ENCODE results near the gene CBL.

CBL gene

DNA sequence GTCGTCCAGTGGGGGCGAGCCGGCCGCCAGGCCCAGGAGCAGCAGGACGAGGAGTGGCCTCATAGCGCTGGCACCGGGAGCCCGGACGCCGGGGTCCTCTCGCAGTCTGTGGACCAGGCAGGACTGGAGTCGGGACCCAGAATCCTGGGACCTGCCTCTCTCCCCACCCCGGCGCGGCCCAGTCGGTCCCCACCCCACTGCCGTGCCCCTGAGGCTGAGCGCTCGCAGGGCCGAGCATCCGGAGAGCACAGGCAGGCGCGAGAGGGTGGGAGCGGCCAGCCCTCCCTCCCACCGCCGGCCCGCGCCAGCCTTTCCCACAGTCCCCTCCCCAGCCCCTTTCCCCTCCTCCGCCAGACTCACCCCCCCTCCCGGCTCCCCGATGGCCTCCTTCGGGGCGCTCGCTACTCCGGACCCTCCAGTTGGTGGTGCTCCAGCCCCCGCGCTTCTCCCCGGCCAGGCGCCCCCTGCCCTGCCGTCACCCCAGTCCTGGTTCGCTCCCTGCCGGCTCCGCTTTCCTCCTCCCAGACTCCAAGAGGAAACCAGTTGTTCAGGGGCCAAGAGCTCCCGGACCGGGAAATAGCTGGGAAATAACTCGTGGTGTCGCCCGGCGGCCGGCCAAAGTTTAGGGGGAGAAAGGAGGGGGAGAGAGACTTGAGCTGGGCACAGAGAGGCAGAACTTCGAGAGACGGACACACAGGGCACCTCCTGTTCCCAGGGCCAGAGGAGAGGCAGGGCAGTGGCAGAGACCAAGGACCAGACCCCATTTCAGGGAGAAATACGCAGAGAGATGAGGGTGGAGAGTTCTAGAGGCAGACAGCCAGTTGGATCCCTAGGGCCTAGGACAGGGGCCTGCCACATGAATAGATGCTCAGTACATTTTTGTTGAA, 134.4 kb downstream of the CBL start, which contains the start of gene C1QTNF5:
Gene C1QTNF5, minus strand, starts transcription at position 549 of the 887 bp plus-strand sequence. Its CDS starts 486 bp downstream, at position 63.
- in situ Hi-C loops (cut with MboI; ENCODE audit: low pct_unique_long_range_greater_than_20kb, low sequenced_read_pairs, unreplicated experiment): no loop called here
- TF ChIP-seq, protein P1, sequence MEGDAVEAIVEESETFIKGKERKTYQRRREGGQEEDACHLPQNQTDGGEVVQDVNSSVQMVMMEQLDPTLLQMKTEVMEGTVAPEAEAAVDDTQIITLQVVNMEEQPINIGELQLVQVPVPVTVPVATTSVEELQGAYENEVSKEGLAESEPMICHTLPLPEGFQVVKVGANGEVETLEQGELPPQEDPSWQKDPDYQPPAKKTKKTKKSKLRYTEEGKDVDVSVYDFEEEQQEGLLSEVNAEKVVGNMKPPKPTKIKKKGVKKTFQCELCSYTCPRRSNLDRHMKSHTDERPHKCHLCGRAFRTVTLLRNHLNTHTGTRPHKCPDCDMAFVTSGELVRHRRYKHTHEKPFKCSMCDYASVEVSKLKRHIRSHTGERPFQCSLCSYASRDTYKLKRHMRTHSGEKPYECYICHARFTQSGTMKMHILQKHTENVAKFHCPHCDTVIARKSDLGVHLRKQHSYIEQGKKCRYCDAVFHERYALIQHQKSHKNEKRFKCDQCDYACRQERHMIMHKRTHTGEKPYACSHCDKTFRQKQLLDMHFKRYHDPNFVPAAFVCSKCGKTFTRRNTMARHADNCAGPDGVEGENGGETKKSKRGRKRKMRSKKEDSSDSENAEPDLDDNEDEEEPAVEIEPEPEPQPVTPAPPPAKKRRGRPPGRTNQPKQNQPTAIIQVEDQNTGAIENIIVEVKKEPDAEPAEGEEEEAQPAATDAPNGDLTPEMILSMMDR (IDR thresholded peaks at IDR 0.05; ENCODE audit: extremely low read depth, insufficient read depth, missing control alignments): no peak
- DNase-seq (ENCODE audit: low spot score): no peak

DNA sequence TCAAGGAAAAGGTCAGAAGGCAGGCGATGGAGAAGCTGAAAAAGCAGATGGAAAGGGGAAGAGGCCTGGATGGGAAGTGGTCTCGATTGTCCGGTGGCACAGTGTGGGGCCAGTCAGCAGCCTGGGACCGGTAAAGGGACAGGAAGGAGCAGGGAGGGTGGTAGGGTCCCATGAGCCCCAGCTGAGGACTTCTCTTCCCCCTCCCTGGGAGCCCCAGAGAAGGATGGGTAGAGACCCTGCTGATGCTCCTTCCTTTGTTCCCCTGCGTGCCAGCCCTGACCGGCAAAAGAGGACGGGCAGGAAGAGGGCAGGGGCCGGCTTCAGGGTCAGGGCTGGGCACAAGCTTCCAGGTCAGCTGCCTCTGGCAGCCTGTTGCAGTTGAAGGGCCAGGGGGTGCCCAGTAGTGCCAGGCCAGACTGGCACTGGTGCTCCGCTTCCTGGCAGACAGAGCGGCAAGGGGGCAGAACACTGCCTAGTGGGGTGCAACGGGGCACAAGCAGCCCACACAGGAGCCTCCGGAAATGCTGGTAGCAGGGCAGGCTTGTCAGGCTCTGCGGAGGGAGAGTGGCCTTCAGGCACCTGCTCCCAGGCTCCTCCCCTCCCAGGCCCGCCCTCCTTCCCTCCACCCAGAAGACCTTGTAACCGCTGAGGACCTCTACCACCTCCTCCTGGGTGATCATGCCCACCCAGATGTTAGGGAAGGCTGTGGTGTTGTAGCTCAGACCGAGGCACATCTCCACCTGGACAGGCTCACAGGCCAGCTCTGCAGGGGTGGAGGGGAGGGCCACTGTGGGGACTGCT, 135.3 kb downstream of the CBL start:
- no peak for DNase-seq (ENCODE audit: low spot score)
- TF ChIP-seq, protein P1 (IDR thresholded peaks at IDR 0.05; ENCODE audit: extremely low read depth, insufficient read depth, missing control alignments): no peak
- in situ Hi-C loops (cut with MboI; ENCODE audit: low pct_unique_long_range_greater_than_20kb, low sequenced_read_pairs, unreplicated experiment): no loop called here

DNA sequence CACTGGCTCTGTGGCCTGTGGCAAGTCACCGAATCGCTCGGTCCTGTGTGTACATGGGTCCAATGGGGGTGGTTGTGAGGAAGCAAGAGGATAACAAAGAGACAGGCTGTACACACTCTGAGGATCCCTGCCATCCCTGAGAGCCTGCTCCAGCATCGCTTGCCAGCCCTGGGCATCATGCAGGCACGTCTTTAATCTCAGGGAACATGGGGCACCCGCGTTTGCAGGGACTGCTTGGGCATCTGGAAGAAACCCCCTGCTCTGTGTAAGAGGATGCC, 135.8 kb downstream of the CBL start:
- in situ Hi-C loops (cut with MboI; ENCODE audit: low pct_unique_long_range_greater_than_20kb, low sequenced_read_pairs, unreplicated experiment): no loop called here
- DNase-seq (ENCODE audit: low spot score): no peak
- TF ChIP-seq, protein P1 (IDR thresholded peaks at IDR 0.05; ENCODE audit: extremely low read depth, insufficient read depth, missing control alignments): no peak

GRCh38 chr11:119342362-119343130, 136.4 kb downstream of the CBL start:
- in situ Hi-C loops (cut with MboI; ENCODE audit: low pct_unique_long_range_greater_than_20kb, low sequenced_read_pairs, unreplicated experiment): no loop called here
- TF ChIP-seq, protein P1 (IDR thresholded peaks at IDR 0.05; ENCODE audit: extremely low read depth, insufficient read depth, missing control alignments): no peak
- DNase-seq (ENCODE audit: low spot score): no peak

DNA sequence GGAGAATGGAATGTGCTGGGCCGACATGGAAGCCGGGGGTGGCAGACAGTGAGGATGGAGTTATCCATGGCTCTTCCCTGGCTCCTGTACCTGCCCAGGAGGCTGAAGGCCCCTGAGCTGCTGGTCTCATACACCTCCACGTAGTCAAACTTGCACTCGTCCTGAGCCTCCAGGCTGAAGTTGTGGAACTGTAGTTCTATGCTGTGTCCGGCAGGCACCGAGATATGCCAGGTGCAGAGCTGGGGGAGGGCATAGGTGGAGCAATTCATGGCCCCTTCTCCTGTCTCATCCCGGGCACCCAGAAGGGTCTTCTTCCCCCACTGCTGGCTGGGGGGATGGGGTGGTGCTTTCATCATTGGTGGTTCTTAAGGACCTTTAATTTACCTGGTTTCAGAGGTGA, 137.6 kb downstream of the CBL start:
- in situ Hi-C loops (cut with MboI; ENCODE audit: low pct_unique_long_range_greater_than_20kb, low sequenced_read_pairs, unreplicated experiment): no loop called here
- no peak for DNase-seq (ENCODE audit: low spot score)
- TF ChIP-seq, protein P1 (IDR thresholded peaks at IDR 0.05; ENCODE audit: extremely low read depth, insufficient read depth, missing control alignments): no peak

DNA sequence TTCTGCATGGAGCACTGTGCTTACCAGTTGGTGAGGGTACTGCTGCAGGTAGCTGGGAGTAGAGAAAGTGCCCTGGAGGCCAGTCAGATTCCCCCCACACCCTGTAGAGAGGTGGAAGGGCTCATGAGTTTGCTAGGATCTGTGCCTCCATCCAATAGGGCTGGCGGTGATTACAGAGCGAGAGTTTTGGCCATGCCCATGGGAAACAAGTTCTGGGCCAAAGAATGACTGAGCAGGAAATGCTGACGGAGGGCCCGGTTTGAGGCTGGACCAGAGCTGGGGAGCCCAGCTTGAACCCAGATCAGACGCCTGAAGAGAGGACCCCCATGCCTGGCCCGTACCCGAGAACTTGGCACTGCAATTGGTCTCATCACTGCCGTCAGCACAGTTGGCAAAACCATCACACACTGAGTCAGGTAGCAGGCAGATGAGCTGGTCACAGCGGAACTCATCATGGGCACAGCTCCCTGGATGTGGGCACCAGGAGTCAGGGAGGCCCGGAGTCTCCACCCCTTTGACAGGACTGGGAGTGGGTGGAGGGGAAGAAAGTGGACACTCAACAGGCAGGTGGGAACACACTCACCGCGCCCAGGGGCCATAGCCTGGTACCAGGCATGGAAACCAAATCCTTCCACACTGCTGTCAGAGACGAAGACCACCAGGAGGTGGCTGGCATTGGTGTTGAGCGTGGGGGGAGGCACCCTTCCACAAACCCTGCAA, 138.3 kb downstream of the CBL start:
- TF ChIP-seq, protein P1 (IDR thresholded peaks at IDR 0.05; ENCODE audit: extremely low read depth, insufficient read depth, missing control alignments): no peak
- in situ Hi-C loops (cut with MboI; ENCODE audit: low pct_unique_long_range_greater_than_20kb, low sequenced_read_pairs, unreplicated experiment): no loop called here
- no peak for DNase-seq (ENCODE audit: low spot score)

Data from GM13977 (cell line).